Mucosa of descending colon (tissue), 3 donors: ENCODE measurements around the gene HYAL2. TPM values are rescaled to one million over a fixed set of nuclear protein-coding genes. Genes with fewer than 3 reads are reported as not detected.
"Not testable (repeated sequence)": the region's sequence is repeated elsewhere in the genome, so short reads cannot be mapped to it uniquely, and the experiment has no call there.

ENCODE experiments used
- ATAC-seq: fragments of 200-7000 bp; cut with Tn5 transposase; one replicate; pipeline ENCODE4 v1.9.1; 2020; ENCODE audit warnings: mild to moderate bottlenecking, moderate library complexity
- DNase-seq, 3 donors: peaks; one replicate each; pipeline ENCODE4 v3.0.0-alpha.2; 2020
- H3K36me3 ChIP-seq: fragments of 200-600 bp; one replicate; pipeline ENCODE4 v1.8.0; 2021; ENCODE audit warnings: low read depth, mild to moderate bottlenecking
- H3K4me1 ChIP-seq: fragments of 200-600 bp; one replicate; pipeline ENCODE4 v1.8.0; 2021; ENCODE audit warnings: low read depth, mild to moderate bottlenecking
- H3K4me3 ChIP-seq: fragments of 200-600 bp; one replicate; pipeline ENCODE4 v1.8.0; 2021; ENCODE audit warnings: mild to moderate bottlenecking
- H3K9me3 ChIP-seq: fragments of 200-600 bp; one replicate; pipeline ENCODE4 v1.8.0; 2021; ENCODE audit warnings: mild to moderate bottlenecking
- intact Hi-C, 2 donors: fragments of 100-400 bp; cut with DNase I in 1 of 2; cut with micrococcal nuclease in 1 of 2; formaldehyde crosslinking; loops; one replicate each; pipeline versions ENCODE4 v1.11.0 to v1.11.1; 2022; cut with DNase I, micrococcal nuclease
- total RNA-seq, 3 donors: library from RNA; stranded (reverse); fragmentation: NEBNext Ultra II Directional in 2 of 3; extraction: Animal tissue kit (Norgen Biotek cat#: 25700) in 2 of 3; gene quantifications; one replicate each; pipeline versions ENCODE4 v1.2.1 to v1.2.4, GENCODE V29; 2021 to 2023
- TF ChIP-seq, protein P1 (sequence below): fragments of 200-600 bp; IDR thresholded peaks from one replicate; pipeline ENCODE4 v1.8.0; 2022; ENCODE audit warnings: antibody characterized with exemption, mild to moderate bottlenecking
- donor health status: DM: no; HTN: no; CAD: no; lungs with moderate emphysema.
- donor health status: DM: no; HTN: no; CAD: no.
- donor health status: DM: no; HTN: yes; CAD: no.

The HYAL2 gene
- total RNA-seq, 3 donors from 2014 or later, result 18.6 to 32.5 (median 29.1) TPM

DNA sequence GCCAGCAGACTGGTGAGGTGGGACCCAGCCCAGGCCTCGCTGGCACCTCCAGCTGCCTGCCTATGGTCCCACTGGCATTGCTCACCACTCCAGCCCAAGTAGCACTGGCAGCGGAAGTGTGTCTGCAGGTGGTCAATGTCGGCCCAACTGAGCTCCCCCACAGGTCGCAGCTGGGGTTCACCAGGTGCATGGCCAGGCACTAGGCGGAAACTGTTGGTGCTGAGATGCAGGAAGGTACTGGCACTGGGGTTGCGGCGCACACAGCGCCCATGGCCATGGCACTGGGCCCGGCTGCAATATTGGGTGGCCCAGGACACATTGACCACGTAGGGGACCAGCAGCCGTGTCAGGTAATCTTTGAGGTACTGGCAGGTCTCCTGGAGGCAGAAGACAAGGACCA lies 4.4 kb downstream of the HYAL2 start:
- intact Hi-C loops, result no loop called here
- H3K4me3 ChIP-seq, result no peak overlapping the region
- DNase-seq (peak in 1 of 3 donors; percentile 40), ATAC-seq (no peak)
- H3K9me3 ChIP-seq, result no peaks in the 10 kb centered on the region
- H3K36me3 ChIP-seq, result no peaks in the 10 kb centered on the region
- TF ChIP-seq, protein P1, sequence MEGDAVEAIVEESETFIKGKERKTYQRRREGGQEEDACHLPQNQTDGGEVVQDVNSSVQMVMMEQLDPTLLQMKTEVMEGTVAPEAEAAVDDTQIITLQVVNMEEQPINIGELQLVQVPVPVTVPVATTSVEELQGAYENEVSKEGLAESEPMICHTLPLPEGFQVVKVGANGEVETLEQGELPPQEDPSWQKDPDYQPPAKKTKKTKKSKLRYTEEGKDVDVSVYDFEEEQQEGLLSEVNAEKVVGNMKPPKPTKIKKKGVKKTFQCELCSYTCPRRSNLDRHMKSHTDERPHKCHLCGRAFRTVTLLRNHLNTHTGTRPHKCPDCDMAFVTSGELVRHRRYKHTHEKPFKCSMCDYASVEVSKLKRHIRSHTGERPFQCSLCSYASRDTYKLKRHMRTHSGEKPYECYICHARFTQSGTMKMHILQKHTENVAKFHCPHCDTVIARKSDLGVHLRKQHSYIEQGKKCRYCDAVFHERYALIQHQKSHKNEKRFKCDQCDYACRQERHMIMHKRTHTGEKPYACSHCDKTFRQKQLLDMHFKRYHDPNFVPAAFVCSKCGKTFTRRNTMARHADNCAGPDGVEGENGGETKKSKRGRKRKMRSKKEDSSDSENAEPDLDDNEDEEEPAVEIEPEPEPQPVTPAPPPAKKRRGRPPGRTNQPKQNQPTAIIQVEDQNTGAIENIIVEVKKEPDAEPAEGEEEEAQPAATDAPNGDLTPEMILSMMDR, result no peak
- H3K4me1 ChIP-seq, result peaks cover 55% of the 10 kb centered on the region

DNA sequence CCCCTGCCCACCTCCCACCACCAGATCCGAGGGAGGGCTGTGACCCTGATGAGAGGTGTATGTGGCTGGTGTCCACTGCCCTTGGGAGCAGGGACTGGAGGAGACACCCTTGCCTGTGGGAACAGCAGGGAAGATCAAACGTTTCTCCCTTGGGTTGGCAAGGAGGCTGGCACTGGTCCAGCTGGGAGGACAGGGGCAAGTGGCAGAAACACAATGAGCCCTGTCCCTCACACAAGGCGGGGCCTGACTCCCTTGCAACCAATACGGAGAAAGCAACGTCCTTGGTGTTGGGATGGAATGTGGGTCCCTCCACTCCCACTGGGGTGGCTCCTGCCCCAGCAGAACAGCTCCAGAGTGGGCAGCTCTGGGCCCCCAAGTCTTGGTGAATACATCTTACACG lies 5.2 kb downstream of the HYAL2 start:
- Histone ChIP-seq H3K4me3 (no peak overlapping the region), H3K4me1 (peaks cover 54% of the 10 kb centered on the region), H3K9me3 (no peaks in the 10 kb centered on the region), H3K36me3 (no peaks in the 10 kb centered on the region)
- intact Hi-C loops, result no loop called here
- TF ChIP-seq, protein P1, result no peak
- ATAC-seq (peak; percentile 5), DNase-seq (peak; percentile 72 to 82 (median 81))

DNA sequence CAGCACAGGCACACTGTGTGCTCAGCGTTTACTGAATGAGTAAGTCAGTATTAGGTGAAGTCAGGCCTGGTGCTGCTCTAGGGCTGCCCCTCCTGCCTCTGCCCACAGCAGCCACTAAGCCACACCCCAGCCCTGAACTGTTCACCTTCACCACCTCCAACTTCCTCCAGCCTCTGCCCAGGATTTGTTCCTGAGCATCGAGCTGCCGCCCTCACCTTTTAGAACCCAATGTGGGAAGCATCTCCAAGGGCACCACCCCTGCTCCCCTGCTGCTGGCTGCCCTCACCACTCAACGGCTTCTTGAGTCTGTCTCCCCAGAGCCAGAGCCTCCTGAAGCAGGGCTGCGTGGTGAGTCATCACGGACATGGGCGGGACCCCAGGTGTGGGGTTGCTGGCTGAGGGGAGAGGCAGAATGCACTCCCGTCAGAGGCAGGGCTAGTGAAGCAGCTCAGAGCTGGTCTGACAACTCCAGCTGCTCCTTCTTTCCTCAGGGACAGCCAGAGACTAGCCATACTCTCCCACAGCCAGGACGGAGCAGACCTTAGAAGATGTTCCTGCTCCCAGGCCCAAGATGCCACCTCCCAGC lies 5.8 kb downstream of the HYAL2 start:
- ATAC-seq, result peak; percentile 77
- peaks cover 48% of the 10 kb centered on the region for H3K4me1 ChIP-seq
- DNase-seq, result peak; percentile 87 to 93 (median 90)

GRCh38 chr3:50314816-50315215 lies 7.7 kb downstream of the HYAL2 start:
- TF ChIP-seq, protein P1, result no peak
- Histone ChIP-seq H3K4me3 (no peak overlapping the region), H3K36me3 (no peaks in the 10 kb centered on the region), H3K4me1 (peaks cover 40% of the 10 kb centered on the region), H3K9me3 (no peaks in the 10 kb centered on the region)
- DNase-seq (no peak), ATAC-seq (no peak)
- intact Hi-C loops, result no loop called here

More for the DNA sequence above, 5.8 kb downstream of the HYAL2 start:
- Histone ChIP-seq H3K4me3 (no peak overlapping the region), H3K9me3 (no peaks in the 10 kb centered on the region), H3K36me3 (no peaks in the 10 kb centered on the region)
- TF ChIP-seq, protein P1, result no peak
- intact Hi-C loops, result no loop called here

DNA sequence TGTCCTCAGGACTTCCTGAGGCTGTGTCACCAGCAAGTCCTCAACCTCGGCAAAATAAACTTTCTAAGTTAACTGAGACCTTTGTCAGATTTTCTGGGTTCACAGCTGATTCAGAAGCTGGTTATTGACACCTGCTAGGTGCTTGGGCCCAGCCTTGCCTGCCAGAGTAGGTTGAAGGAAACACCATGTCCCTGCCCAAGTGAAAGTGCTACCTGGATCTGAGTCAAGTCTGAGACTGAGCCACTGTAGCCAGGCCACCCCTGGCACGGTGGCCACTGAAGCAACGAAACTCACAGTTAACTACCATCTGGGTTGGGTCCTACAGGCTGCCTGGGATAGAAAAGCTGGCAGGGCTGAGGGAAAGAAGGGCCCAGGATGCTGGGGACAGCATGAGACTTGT lies 8.2 kb downstream of the HYAL2 start:
- no peak for DNase-seq
- no peaks in the 10 kb centered on the region for H3K36me3 ChIP-seq
- intact Hi-C loops, result no loop called here
- no peak for ATAC-seq
- H3K4me3 ChIP-seq, result no peak overlapping the region
- TF ChIP-seq, protein P1, result no peak
- peaks cover 37% of the 10 kb centered on the region for H3K4me1 ChIP-seq
- H3K9me3 ChIP-seq, result no peaks in the 10 kb centered on the region

GRCh38 chr3:50312041-50312440 lies 10.5 kb downstream of the HYAL2 start:
- H3K36me3 ChIP-seq, intact Hi-C loops, DNase-seq, H3K4me3 ChIP-seq, H3K9me3 ChIP-seq, ATAC-seq: not testable (repeated sequence)
- peaks cover 14% of the 10 kb centered on the region for H3K4me1 ChIP-seq
